ENCODE data around the gene FOXG1.

Gene FOXG1

DNA sequence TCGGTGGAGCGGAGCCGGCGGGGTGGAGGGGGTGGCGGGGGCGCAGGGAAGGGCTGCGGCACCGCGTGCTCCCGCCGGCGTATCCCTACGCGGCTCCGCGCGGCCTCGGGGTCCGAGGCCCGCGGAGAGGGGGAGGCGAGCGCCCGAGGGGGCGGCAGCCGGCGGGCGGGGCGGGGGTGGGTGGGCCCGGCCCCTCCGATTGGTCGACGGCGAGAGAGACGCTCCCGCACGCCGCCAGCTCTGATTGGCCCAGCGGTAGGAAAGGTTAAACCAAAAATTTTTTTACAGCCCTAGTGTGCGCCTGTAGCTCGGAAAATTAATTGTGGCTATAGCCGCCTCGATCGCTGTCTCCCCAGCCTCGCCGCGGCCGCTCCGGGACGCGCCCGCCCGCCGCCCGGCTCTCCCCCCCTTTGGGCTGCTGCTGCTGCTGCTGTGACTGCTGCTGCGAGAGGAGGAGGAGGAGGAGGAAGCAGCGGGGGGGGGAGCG, at the start of gene FOXG1:
TSS of gene FOXG1 (plus strand) at position 319 of the 487 bp plus-strand sequence. CDS start 493 bp downstream, outside the sequence.
- DNase-seq, result no peak

DNA sequence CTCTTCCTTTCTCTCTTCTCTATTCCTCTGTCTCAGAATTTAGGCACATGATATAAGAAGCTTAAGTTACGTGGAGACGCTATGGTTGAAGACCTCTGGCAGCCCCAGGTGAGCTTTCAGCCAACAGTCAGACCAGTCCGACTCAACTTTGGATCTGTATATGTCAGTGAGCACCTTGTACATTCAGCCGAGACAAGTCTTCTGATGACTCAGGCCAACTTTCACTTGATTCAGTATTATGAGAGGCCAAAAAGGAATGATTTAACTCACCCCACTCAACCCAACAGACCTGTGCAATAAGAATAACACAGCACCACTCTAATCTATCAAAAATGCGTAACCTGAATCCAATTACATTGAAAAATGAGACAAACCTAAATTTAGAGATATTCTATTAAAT, 47.5 kb upstream of the FOXG1 start:
- DNase-seq, result no peak

DNA sequence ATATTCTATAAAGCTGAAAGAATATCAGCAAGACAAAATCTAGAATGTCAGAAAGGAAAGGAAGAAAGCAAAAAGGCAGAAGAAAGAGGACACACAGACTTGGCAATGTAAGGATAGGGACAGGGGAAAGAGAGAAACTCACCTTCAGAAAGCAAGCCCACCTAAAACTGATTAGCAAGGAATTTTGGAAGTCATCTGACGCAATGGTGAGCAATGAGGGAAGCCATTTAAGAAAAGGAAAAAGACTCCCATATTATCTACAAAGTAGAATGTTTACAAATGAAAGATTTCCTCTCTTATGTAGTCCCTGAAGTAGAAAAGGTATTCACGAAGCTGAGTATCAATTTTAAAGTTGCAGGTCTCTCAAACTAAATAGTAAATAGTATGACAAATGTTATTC, 35.2 kb upstream of the FOXG1 start:
- no peak for DNase-seq

DNA sequence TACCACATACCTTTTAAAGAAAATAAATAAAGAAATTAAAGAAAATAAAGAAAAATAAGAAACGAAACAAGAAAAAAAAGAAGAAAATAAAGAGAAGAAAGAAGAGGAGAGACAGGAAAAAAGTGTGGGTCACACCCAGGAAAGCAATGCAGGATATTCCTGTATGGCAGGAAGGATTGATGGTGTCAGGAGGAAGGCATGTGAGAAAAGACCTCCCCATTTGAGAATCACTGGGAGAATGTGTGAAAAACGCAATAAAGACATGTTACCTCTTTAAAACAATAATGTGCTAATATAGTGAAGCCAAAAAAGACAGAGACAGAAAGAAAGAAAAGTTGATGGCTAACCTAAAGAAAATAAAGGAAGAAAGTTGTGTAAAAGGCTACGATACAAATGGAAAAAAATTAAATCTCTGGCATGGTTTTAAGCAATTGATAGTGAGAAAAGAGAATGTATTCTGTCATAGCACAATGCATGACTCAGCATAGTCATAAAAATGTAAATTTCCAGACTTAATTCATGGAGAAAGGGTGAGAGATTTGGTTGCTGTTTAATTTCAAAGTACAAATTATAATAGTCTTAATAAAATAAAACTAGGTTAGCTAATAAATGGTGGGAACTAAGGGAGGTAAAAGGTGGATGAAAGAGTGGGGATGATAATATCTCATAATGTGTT, 24.3 kb upstream of the FOXG1 start:
- DNase-seq, result no peak

DNA sequence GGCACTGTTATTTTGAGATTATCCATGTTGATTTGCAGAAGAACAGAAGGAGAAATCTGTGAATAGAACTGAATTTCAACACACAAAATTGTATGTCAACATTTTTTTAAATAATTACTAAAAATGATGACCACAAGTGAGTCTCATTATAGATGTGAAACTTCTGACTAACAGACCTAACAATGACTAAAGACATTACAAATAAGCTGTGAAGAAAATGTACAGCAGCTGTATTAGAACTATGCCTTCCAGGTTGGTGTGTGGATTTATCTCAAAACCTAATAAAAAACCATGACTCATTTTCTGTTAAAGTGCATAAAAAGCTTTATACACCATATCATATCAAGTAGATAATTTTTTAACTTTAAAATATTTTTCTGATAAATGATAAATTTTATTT, 22.5 kb upstream of the FOXG1 start:
- no peak for DNase-seq

DNA sequence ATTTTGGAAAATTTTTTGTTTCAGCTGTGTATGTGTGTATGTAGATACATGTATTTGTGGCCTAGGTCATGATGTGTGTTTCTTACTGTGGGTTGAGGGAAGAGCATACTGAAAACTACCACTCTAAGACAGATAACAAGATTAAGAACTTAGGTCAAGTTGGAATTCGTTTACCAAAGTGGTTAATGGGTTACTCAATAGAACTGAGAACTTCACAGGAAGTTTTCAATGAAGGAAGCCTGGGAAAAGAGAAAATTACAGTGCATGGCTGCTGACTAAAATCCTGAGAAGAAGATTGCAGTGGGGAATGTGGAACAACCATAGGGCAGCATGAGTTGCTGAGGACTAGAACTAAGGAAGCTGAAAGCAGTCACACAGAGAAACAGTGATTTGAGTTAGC, 21.4 kb upstream of the FOXG1 start:
- no peak for DNase-seq

DNA sequence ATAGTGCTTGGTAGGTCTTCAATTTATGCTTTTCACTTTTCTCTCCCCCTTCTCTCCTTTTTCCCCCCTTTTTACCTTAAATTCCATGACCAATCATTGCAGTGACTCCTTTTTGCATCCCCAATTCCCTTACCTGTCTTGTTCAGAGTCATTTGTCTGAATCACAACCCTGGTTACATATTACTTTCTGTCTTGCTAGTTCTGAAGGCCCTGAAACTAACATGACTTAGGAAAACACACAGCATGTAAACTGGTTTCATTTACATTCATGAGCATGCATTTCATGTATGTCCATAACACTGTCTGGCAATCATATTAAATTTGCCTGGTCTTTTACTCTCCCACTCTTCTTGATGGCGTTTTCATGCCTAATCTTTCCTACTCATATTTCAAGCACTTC, 20.3 kb upstream of the FOXG1 start:
- no peak for DNase-seq

DNA sequence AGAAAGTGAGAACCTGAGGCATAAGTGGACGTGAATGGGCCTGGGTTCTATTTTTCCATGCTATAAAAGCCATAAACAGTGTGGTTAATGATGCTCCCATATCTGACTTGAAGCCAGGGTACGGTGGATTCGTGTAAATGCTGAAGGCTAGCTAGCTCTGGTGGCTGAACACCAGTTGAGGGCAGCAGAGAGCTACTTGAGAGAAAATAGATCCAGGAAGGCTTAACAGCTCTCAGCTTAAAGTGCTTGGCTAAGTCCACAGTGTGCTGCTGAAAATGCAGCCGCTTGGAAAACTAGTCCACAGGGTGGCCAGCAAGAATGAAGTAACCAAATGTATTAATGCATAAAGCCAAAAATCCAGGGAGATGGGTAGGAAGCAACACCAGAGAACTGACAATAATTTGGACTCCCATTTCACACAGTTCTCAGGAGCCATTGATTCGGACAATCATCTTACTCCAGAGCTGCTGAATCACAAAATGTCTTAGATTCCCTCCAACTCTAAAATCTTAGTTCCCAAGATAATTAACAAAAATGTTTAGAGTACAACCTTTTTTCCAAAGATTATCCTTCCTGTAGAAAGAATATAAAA, 15.0 kb upstream of the FOXG1 start:
- no peak for DNase-seq

DNA sequence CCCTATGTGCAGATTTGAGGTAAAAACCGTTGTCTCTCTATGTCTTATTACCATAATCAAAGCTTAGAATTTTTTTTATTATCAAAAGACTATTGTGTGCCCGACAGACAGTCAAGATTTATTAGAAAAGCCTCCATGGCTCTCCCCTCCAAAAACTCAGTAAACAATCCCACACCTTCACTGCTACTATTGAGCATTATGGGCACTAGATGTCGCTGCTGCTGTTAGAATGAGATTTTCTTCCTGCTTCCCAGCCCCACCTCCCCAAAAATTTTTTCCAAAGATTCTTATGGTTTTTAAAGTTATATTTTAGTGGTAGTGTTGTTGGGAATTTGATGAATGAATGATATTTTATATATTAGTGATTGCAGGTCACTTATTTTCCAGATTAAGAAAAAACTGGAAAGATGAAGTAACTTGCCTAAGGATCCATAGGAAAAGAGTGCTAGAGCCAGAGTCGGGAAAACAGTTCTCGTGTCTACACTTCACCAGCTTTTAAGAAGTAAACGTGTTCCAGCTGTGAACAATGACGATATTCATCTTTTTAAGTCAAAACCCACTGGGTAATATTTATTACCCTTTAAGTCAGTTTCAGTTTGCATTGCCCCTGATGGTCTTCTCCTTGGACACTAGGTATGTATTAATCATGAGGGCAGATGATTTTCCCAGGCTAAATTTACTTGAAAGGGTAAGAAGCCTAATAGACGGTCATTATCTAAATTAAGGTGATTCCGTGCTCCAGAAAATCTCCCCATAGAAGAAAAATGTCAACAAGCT, 12.2 kb upstream of the FOXG1 start:
- DNase-seq, result no peak

DNA sequence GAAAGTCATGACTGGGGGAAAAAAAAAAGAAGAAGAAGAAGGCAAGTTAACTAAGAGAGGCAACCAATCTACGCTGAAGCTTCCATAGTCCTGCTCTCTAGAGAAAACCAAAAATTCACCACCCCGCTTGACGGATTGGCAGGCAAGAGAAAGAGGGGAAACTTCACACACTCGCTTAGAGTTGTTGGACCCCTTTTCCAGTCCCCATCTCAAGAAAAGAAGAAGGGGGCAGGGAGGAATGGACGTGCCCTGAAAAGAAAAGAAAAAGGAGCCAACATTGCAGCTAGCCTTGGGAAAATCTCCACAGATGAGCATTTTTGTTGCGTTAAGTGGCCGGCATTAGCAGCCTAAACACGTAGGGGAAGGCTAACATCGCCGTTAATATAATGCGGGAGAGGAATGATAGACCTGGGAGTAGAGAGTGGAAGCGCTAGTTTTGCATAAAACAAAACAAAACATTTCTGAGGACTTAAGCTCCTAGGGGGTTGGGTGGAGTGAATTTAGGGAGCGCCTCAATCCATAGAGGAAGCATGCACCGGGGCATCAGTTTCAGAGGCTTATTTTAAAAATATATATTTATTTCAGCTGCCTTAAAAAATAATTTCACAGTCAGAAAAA, 11.3 kb upstream of the FOXG1 start:
- no peak for DNase-seq

DNA sequence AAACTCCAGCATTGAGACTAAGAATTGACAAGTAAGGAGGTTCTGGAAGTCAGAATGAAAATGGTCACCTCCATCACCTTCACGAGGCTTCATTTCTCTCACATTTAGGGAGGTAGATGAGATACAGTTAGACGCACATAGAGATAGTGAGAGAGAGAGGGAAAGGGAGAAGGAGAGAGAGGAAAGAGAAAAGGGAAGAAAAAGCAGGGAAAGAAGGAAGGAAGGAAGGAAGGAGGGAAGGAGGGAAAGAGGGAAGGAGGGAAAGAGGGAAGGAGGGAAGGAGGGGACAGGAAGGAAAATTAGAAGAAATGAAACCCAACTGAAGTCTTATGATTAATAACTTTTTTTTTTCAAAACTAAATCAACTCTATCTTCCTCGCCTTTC, 10.7 kb upstream of the FOXG1 start:
- no peak for DNase-seq

DNA sequence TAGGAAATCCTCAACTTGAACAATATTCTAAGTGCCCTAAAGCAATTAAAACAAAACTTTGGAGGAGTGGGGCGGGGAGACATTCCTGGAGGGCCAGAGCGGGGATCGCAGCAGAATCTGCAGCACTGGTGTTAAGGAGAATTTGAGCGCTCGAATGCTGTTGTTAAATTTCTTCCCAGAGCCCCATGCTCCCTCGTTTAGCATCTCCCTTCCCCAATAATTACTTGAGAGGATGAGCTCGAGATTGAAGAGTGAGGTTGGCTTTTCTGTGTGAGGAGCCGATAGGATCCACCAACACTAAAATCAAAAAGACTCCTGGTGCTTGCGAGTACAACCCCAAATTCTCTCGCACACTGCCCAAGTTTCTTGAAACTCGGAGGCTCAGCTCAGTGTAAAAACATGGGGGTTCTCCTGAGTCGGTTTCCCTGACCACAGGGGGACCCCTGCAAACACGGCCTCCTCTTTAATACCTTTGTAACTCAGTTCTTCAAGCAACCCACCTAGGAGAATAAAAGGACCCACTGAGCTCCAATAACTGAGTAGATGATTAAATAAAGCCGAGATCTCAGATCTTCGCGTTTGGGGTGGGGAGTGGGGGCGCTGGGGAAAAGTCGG, 10.2 kb upstream of the FOXG1 start:
- DNase-seq, result no peak

DNA sequence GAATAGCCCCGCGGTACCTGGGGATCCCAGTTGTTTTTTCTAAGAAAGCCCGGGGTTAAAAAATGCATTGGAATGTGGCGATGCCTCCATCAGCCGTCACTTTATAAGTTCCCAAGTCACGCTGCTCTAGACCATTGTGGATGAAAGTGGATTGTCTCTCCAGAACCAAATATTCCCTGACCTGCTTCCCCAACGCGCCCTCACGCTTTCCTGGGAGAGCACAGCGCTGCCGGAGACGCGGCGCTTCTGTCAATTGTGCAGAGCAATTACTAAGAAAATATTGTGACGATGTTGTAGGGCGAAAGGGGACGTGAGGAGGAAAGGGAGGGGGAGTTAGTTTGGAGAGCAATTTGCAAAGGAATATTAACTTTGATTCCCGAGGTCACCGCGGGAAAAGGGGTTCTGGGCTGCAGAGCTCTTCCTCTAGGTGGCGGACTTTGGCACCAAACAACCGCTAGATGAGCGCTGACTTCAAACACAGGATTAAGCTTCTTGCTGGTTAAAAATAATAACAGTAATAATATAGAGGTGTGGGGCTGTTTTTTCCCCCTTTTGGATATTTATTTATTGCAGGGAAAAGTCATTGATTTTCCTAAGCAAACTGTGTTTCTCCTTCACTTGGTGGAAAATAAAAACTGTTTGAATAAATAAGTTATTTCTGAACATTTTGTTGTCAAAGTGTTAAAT, 9.6 kb upstream of the FOXG1 start:
- DNase-seq, result no peak

DNA sequence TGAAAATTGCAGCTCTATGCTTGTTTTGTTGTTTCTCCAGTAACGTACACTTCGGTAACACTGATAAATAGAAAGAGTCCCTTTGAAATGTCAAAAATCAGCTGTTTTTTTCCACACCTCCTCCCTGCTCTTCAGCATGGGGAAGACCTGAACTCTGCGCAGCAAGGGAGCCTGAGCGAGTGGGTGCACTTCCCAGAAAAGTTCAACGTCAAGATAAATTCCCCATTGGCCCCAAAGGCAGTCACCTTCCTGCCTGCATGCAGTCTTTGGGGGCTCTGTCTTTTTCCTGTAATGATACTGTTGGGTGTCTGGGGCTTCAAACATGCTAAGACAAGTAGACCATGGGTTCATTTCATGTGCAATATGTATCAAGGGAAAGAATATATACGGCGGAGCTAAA, 8.8 kb upstream of the FOXG1 start:
- no peak for DNase-seq

DNA sequence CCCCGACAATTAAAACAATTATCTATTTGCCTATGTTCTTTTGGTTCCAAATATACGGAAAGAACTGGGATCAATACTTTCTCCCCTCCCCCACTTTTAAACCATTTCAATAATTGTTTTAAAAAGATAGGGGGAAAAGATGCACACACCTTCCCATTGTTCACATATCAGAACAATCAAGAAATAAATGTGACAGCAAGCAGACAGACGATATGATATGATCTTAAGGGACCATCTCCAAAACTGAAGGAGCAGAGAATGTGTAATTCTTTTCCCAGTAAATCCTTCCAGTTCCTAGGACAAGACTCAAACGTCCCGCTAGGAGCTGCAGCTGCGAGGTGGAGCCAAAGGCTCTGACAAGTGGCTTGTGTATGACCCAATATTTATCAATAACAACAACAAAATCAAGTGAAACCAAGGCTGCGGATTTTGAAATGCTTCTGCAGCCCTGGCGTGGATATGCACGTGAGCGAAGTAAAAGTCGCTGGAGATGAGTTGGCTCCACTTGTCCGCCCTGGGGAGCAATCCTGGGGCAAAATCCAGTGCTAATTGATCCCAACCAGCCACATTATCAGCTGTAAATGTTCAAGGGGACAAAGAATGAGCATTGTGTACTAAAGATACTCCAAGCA, 8.2 kb upstream of the FOXG1 start:
- no peak for DNase-seq

DNA sequence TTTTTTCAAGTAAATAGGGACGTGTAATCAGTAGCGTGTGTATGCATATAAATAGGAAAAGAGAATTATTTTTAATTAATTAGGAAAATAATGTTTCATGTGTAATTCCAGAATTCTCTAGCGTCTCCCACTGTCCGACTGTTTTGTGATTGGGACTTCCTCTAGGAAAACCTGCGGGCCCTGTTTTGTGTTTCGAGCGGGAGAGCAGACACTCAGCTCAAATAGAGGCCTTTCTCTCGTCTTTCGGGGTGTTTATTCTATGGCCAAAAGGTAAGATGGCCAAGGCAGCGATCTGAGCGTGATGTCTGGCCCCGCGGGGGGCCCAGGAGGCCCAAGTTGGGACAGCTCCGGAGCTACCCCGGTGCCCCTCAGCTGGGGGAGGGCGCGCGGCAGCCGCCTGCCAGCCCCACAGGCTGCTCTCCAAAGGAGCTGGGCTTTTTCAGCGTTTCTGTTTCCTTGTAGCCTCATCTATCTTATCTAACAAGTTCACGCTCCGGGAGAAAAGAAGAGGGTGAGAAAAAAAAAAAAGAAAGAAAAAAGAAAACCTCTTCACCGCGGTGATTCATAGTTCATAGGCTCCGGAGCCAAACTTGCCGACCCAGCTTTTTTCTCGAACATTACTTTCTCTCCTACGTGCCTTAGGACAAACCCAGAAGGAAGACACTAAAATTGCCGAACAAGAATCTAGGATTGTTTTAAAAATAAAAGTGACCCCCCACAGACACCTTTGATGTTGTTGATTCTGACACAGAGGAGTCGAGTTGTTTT, 7.5 kb upstream of the FOXG1 start:
- no peak for DNase-seq

DNA sequence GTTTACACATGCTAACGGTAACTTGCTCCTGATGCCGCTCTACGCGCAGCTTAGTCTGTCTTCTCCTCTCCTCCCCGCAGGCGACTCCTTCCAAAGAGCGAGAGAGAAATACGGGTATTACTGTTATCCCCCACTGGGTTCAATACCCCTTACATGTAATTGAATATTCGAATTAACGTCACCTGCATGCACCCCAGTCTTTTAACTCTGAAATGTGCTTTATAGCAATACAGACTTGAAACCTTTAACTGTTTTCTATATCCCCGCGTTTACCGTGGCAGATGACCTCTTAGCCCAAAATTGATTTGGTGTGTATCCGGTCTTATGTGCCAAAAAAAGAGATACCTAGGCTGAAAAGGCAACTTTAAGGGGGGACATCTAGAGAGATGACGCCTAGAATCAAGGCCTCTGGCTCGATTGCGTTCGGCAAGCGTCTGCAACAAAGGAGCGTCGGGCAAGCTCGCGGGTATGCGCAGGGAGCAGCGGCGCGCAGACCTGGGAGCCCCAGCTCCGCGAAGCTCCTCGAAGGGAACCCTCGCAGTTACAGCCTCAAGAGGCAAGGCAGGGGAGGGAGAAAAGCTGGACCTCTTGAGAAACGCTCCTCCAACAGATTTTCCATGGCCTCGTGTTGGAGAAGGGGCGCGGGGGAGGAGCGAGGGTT, 6.8 kb upstream of the FOXG1 start:
- no peak for DNase-seq

DNA sequence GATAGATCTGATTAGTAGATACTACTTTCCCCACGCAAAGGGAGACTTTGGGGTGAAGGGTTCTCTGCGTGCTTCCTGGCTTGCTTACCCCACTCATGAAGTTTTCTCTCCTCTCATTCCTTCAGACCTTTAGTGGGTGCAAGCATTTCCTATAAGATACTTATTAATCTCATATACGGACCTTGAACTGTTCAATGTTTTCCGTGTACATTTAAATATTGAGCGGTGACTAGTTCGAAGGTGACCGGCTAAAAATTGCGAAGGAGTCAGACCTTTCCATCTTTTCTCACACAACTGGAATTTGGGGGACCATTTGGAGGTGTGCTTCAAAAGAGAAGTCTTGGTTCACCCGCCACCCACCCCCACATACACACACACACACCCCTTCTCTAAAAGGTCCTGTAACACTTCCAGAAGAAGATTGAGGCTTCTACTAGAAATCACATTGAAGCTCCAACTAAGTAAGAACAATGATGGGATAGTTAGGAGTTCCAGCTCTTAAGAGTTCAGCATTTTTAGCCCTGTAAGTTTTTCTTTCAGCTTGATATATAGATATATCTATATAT, 6.1 kb upstream of the FOXG1 start:
- no peak for DNase-seq

DNA sequence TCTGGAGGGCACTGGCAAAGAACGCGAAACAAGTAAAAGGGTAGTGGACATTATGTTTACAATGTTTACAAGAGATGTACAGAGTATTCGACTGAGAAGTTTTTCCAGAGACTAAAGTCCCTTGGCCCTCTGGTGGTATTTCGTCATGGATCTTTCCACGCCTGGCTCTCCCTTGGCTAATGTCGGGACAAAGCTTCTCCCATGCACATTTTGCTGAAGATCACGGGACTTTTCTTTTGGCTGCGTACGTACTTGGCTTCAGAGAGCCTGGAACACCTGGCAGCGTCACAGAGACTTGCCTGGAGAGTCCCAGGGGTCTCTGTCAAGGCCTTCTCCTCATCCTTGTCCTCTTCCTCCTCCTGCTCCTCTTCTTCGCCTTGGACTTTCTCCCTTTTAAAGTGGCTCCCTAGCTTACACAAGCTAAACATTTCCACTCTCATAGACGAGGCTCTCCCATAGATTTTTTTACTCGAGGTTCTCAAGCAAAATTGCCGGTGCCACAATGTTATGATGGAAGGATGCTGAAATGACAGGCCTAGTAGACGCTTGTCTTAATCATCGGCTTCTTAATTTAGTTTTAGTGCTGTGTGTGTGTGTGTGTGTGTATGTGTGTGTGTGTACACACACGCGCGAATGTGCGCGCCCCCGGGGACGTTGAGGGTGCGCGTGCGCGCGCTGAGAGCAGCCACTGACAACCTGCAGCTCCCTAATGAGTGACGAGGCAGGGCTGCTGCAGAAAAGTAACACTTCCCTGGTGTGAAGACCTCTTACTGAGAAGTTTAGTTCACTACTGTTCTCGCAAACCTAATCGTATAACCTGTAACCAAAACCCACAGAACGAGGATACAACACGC, 4.9 kb upstream of the FOXG1 start:
- no peak for DNase-seq

Measured in stimulated activated CD4-positive, alpha-beta T cell treated with anti-CD3 and anti-CD28 coated beads, Interleukin-1b, Interleukin-23, amount 100 ng/mL, for 48 hours (primary cell).